PC-3 (cell line): ENCODE measurements around the gene PILRA. TPM values are rescaled to one million over a fixed set of nuclear protein-coding genes. Genes with fewer than 3 reads are reported as not detected.
"Not testable (repeated sequence)": the region's sequence is repeated elsewhere in the genome, so short reads cannot be mapped to it uniquely, and the experiment has no call there.

Experiments
- ATAC-seq: fragments of 200-7000 bp; cut with Tn5 transposase; 2 replicates; pipeline ENCODE4 v1.9.1; 2020; ENCODE audit warnings: mild to moderate bottlenecking, moderate library complexity
- Bru-seq: library from RNA; stranded (reverse); fragments of 400-500 nt; gene quantifications from one replicate; lab custom pipeline; 2021; lab: Mats Ljungman, UMichigan
- BruChase-seq, 2 experiments: library from RNA; stranded (reverse); fragments of 400-500 nt; gene quantifications; one replicate each; lab custom pipeline; 2021; lab: Mats Ljungman, UMichigan
- BruUV-seq: library from RNA; stranded (reverse); fragments of 400-500 nt; replicated peaks from 2 replicates; lab custom pipeline; 2021; lab: Mats Ljungman, UMichigan
- CTCF ChIA-PET: fragments of 300-600 bp; sonication (Branson Sonifier 250); formaldehyde crosslinking; loops from one replicate; lab custom pipeline; 2022; ENCODE audit warnings: antibody characterized with exemption; lab: Charles Lee
- POLR2A ChIA-PET: fragments of 300-600 bp; sonication (Branson Sonifier 250); formaldehyde crosslinking; loops from one replicate; lab custom pipeline; 2022; ENCODE audit warnings: antibody characterized with exemption; ENCODE audit not compliant: unreplicated experiment; lab: Charles Lee
- DNase-seq: peaks from one replicate; pipeline ENCODE4 v3.0.0-alpha.2; 2015
- H2AFZ ChIP-seq: fragments of 300-600 bp; sonication (generic); 2 replicates; pipeline ENCODE4 v1.6.0; 2016; ENCODE audit warnings: antibody characterized with exemption, low read length
- H3F3A ChIP-seq: fragments of 300-600 bp; sonication (generic); one replicate; pipeline ENCODE4 v1.6.0; 2017; ENCODE audit warnings: antibody characterized with exemption, low read length, control low read depth, mild to moderate bottlenecking; ENCODE audit not compliant: unreplicated experiment
- H3K27ac ChIP-seq: fragments of 300-600 bp; sonication (generic); 2 replicates; pipeline ENCODE4 v1.5.1; 2016; ENCODE audit warnings: mild to moderate bottlenecking, low read length
- H3K27me3 ChIP-seq: fragments of 300-600 bp; sonication (generic); 2 replicates; pipeline ENCODE4 v1.6.1; 2016; ENCODE audit warnings: low read length, mixed read lengths
- H3K36me3 ChIP-seq: fragments of 300-600 bp; sonication (generic); 2 replicates; pipeline ENCODE4 v1.6.1; 2016; ENCODE audit warnings: low read depth, mixed run types, low read length, mixed read lengths
- H3K4me1 ChIP-seq: fragments of 300-600 bp; sonication (generic); 2 replicates; pipeline ENCODE4 v1.5.1; 2016; ENCODE audit warnings: low read length; ENCODE audit not compliant: insufficient read depth
- H3K4me2 ChIP-seq: fragments of 300-600 bp; sonication (generic); 2 replicates; pipeline ENCODE4 v1.6.0; 2016; ENCODE audit warnings: low read length
- H3K4me3 ChIP-seq: fragments of 300-600 bp; sonication (generic); 2 replicates; pipeline ENCODE4 v1.5.1; 2016; ENCODE audit warnings: mild to moderate bottlenecking, low read length, mixed read lengths
- H3K79me2 ChIP-seq: fragments of 300-600 bp; sonication (generic); 2 replicates; pipeline ENCODE4 v1.6.1; 2017; ENCODE audit warnings: low read length, mixed read lengths
- H3K9ac ChIP-seq: fragments of 300-600 bp; sonication (generic); 2 replicates; pipeline ENCODE4 v1.6.0; 2016; ENCODE audit warnings: mild to moderate bottlenecking, low read length
- H3K9me2 ChIP-seq: fragments of 300-600 bp; sonication (generic); replicated peaks from 2 replicates; pipeline ENCODE4 v1.6.1; 2016; ENCODE audit warnings: mixed run types, low read length, mixed read lengths
- H3K9me3 ChIP-seq: fragments of 300-600 bp; sonication (generic); 2 replicates; pipeline ENCODE4 v1.6.1; 2016; ENCODE audit warnings: low read length, mixed read lengths
- H4K20me1 ChIP-seq: fragments of 300-600 bp; sonication (generic); 2 replicates; pipeline ENCODE4 v1.6.1; 2016; ENCODE audit warnings: low read length, mixed read lengths
- EZH2 ChIP-seq: fragments of 300-600 bp; sonication (generic); IDR thresholded peaks from one replicate; pipeline ENCODE4 v1.6.1; 2017; ENCODE audit warnings: antibody characterized with exemption, mild to moderate bottlenecking, low read length; ENCODE audit not compliant: unreplicated experiment
- EZH2phosphoT487 ChIP-seq: fragments of 300-600 bp; sonication (generic); IDR thresholded peaks from 2 replicates; pipeline ENCODE4 v1.6.1; 2018; ENCODE audit warnings: mild to moderate bottlenecking, antibody characterized with exemption, low read length, borderline replicate concordance
- intact Hi-C: fragments of 100-400 bp; cut with micrococcal nuclease; formaldehyde crosslinking; loops from 2 replicates; pipeline ENCODE4 v1.9.0; 2023
- long read RNA-seq: library from polyadenylated mRNA; unstranded; transcript quantifications from one replicate; pipeline ENCODE4 v2.0.0, GENCODE V29; 2021; ENCODE audit not compliant: unreplicated experiment
- total RNA-seq: library from RNA; depleted of rRNA; stranded (reverse); fragments of >200 nt; gene quantifications from 2 replicates; pipeline ENCODE4 v1.2.3, GENCODE V29; 2014; rRNA removed
- TF ChIP-seq, protein P1 (sequence below): fragments of 300-600 bp; sonication (generic); conservative IDR thresholded peaks from 2 replicates; pipeline ENCODE4 v1.5.1; 2017; ENCODE audit warnings: antibody characterized with exemption, low read depth, mild to moderate bottlenecking, low read length

The PILRA gene
- 0.92 and 1.9 TPM in 2 replicates for total RNA-seq
- Bru-seq, nascent RNA: percentile 31 among the genes with signal in this experiment
- BruChase-seq, experiment 1, labeled RNA remaining after a 6-hour chase: percentile 64 among the genes with signal in this experiment
- percentile 65 among the genes with signal in this experiment for BruChase-seq, experiment 2, labeled RNA remaining after a 2-hour chase
- long read RNA-seq, partial matches to known transcripts: 1 of 3 reads
- long read RNA-seq, other reads (novel, unspliced or antisense): 2 of 3 reads

DNA sequence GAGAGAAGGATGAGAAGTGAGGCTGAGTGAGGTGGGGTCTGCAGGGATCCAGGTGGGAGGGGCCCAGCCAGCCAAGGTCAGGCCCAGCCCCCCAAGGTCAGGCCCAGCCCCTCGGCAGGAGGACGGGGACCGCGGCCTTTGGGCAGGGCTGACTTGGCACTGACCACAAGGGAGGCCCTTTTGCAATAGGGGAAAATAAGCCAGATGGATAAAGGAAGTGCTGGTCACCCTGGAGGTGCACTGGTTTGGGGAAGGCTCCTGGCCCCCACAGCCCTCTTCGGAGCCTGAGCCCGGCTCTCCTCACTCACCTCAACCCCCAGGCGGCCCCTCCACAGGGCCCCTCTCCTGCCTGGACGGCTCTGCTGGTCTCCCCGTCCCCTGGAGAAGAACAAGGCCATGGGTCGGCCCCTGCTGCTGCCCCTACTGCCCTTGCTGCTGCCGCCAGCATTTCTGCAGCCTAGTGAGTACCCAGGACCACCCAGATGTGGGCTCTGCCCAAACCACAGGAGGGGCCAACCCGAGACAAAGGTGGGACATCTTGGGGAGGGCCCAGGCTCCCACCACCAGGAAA, at the start of gene PILRA:
Gene PILRA (plus strand): TSS at position 227 of the 571 bp plus-strand sequence. CDS start 170 bp downstream, at position 397.
- Histone ChIP-seq H3K4me3 (no peak within 1 kb of the TSS), H3K4me1 (no peaks in the 10 kb centered on the region), H3F3A (no peaks in the 10 kb centered on the region), H3K9ac (no peak within 1 kb of the TSS), H3K4me2 (no peak within 1 kb of the TSS), H3K36me3 (no peaks in the 10 kb centered on the region), H3K9me2 (no peaks in the 10 kb centered on the region), H3K9me3 (no peaks in the 10 kb centered on the region), H3K79me2 (no peaks in the 10 kb centered on the region), H4K20me1 (no peaks in the 10 kb centered on the region), H2AFZ (no peak within 1 kb of the TSS), H3K27ac (no peak within 1 kb of the TSS), H3K27me3 (no peaks in the 10 kb centered on the region)
- ATAC-seq (no peak), DNase-seq (no peak)
- intact Hi-C loops: no loop called here
- no TSS peak for BruUV-seq
- ChIA-PET CTCF (no interaction called here), POLR2A (no interaction called here)
- TF ChIP-seq, protein P1, sequence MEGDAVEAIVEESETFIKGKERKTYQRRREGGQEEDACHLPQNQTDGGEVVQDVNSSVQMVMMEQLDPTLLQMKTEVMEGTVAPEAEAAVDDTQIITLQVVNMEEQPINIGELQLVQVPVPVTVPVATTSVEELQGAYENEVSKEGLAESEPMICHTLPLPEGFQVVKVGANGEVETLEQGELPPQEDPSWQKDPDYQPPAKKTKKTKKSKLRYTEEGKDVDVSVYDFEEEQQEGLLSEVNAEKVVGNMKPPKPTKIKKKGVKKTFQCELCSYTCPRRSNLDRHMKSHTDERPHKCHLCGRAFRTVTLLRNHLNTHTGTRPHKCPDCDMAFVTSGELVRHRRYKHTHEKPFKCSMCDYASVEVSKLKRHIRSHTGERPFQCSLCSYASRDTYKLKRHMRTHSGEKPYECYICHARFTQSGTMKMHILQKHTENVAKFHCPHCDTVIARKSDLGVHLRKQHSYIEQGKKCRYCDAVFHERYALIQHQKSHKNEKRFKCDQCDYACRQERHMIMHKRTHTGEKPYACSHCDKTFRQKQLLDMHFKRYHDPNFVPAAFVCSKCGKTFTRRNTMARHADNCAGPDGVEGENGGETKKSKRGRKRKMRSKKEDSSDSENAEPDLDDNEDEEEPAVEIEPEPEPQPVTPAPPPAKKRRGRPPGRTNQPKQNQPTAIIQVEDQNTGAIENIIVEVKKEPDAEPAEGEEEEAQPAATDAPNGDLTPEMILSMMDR: no peak
- no peak for TF ChIP-seq EZH2
- no peak for TF ChIP-seq EZH2phosphoT487

DNA sequence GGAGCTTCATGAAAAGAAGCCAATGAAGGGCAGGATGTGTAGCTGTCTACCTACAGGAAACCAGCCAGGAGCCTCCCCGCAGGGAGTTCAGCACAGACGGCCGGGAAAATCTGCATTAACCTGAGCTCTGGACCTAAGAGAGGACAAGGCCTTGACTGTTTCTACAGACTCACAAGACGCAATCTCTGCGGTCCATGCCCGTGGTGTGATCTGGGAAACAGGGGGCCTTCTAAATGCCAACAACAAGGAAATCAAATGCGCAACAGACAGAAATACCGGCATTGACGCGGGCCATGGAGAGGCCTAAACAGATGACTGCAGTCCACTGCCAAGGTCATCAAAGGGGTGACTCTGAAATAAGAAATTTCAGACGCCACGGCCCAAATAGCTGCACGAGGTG, 49.1 kb upstream of the PILRA start:
- DNase-seq, H3K27ac ChIP-seq, H3K4me2 ChIP-seq, H4K20me1 ChIP-seq, CTCF ChIA-PET, H3K4me1 ChIP-seq, H2AFZ ChIP-seq, H3K9ac ChIP-seq, H3K4me3 ChIP-seq, POLR2A ChIA-PET, H3K27me3 ChIP-seq, BruUV-seq, H3K9me2 ChIP-seq, H3K79me2 ChIP-seq, H3F3A ChIP-seq, ATAC-seq, intact Hi-C loops, H3K9me3 ChIP-seq, H3K36me3 ChIP-seq: not testable (repeated sequence)

DNA sequence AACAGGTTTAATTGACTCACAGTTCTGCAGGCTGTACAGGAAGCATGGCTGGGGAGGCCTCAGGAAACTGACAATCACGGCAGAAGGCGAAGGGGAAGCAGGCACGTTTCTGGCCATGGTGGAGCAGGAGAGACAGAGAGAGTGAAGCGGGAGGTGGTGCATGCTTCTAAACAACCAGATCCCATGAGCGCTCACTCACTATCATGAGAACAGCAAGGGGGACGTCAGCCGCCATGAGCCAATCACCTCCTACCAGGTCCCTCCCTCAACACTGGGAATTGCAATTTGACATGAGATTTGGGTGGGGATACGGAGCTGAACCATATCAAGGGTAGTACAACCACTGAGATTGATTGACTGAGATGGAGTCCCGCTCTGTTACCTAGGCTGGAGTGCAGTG, 47.6 kb upstream of the PILRA start:
- H2AFZ ChIP-seq, H3K79me2 ChIP-seq, H3K9me2 ChIP-seq, H3F3A ChIP-seq, H3K4me2 ChIP-seq, H3K36me3 ChIP-seq, H3K27me3 ChIP-seq, H4K20me1 ChIP-seq, H3K4me3 ChIP-seq, H3K4me1 ChIP-seq, H3K9me3 ChIP-seq, POLR2A ChIA-PET, ATAC-seq, H3K9ac ChIP-seq, intact Hi-C loops, DNase-seq, BruUV-seq, H3K27ac ChIP-seq, CTCF ChIA-PET: not testable (repeated sequence)

DNA sequence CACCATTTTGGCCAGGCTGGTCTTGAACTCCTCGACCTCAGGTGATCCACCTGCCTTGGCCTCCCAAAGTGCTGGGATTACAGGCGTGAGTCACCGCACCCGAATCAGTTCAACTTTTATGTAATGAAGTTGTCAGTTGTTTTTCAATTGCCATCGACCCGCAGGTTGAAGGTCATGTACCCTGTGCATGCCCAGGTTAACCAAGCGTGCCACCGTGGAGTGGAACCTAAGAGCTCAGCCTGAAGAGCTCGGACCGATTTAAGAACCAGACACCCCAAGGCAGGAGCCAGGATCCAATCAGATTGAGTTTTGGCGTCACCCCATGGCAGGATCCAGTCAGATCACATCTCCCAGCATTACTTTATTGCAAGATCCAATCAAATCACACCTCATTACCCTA, 46.4 kb upstream of the PILRA start:
- H3K79me2 ChIP-seq, H3K36me3 ChIP-seq, POLR2A ChIA-PET, H4K20me1 ChIP-seq, BruUV-seq, intact Hi-C loops, H3K4me2 ChIP-seq, H3K27ac ChIP-seq, H3K4me1 ChIP-seq, ATAC-seq, H3K27me3 ChIP-seq, H3K9me3 ChIP-seq, CTCF ChIA-PET, H3K4me3 ChIP-seq, H3K9ac ChIP-seq, H3K9me2 ChIP-seq, DNase-seq, H2AFZ ChIP-seq, H3F3A ChIP-seq: not testable (repeated sequence)

DNA sequence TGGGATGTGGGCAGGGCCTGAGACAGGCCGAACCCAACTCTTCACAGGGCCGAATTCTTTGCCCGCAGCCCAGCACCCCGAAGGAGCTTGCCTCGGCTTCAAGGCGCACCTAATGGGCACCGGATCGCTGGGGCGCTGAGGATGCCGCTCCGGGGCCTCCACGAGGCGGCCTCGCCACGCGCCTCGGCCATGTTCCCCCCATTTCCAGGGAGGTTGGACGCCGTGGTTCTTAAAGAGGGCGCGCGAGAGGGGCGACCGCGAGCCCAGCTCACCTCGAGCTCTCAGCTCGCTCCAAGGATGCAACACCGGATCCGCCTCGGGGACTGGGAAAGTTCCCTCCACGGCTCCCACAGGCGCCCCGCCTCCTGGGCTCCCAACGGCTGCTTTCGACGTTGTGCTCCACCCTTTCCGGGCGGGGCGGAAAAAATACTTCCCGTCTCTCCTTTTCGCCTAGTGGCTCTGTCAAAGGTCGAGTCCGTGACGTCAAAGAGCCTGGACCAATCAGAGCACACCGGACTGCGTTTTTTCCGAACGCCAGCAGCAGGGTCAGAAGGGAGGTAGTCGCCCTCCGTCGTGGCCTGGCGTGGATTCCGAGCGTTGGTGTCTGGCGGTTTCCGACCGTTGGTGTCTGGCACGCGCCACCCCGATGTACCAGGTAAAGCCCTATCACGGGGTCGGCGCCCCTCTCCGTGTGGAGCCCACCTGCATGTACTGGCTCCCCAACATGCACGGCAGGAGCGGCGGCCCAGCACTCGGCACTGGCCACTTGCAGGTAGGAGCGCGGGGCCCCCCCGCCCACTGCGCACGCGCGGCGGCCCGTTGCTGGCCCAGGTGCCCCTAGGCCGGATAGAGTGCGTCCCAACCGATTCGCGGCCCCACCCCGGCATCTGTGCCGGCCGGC, 37.5 kb upstream of the PILRA start:
- H3K9me3 ChIP-seq, H3K27me3 ChIP-seq, BruUV-seq, CTCF ChIA-PET, H3K9me2 ChIP-seq, H3K4me1 ChIP-seq, intact Hi-C loops, H4K20me1 ChIP-seq, H3K36me3 ChIP-seq, H3F3A ChIP-seq: not testable (repeated sequence)
- Histone ChIP-seq H3K4me2 (peak overlapping the region; percentile 74), H2AFZ (peak overlapping the region; percentile 53; the same call in 1 of the 2 replicates), H3K27ac (peak overlapping the region; percentile 78), H3K79me2 (peaks cover 24% of the 10 kb centered on the region), H3K9ac (peak overlapping the region; percentile 88), H3K4me3 (peak overlapping the region; percentile 77)
- POLR2A ChIA-PET: interaction anchor here (0.6 kb wide), 2 partner anchors 8 to 184 kb away, joined by 3 to 4 read pairs; no protein-coding TSS in a partner anchor
- DNase-seq (peak; percentile 89), ATAC-seq (peak; percentile 90)
